IMR-90 (cell line): Measurements from ENCODE around the gene DYSF. TPM values are rescaled to one million over a fixed set of nuclear protein-coding genes. Genes with fewer than 3 reads are reported as not detected.

ENCODE experiments used
- ATAC-seq: fragments of 200-7000 bp; cut with Tn5 transposase; 2 replicates; pipeline ENCODE4 v1.9.1; 2020; ENCODE audit warnings: low read depth, mild to moderate bottlenecking, moderate library complexity
- BruUV-seq: library from RNA; stranded (reverse); fragments of 400-500 nt; replicated peaks from 2 replicates; lab custom pipeline; 2021; lab: Mats Ljungman, UMichigan
- CTCF ChIA-PET: fragments of 300-600 bp; formaldehyde crosslinking; extraction: SDS; loops from one replicate; lab custom pipeline; 2021; ENCODE audit warnings: antibody characterized with exemption; lab: Yijun Ruan, JAX
- POLR2A ChIA-PET: fragments of 300-600 bp; sonication (Branson Sonifier 250); formaldehyde crosslinking; loops from one replicate; lab custom pipeline; 2022; ENCODE audit warnings: antibody characterized with exemption; ENCODE audit not compliant: unreplicated experiment; lab: Charles Lee
- DNase-seq: peaks from one replicate; pipeline ENCODE4 v3.0.0; 2013
- H2AFZ ChIP-seq: replicated peaks from 2 replicates; pipeline ENCODE3; 2013; ENCODE audit warnings: low read length, mild to moderate bottlenecking; ENCODE audit not compliant: poor library complexity
- H2AK5ac ChIP-seq: 2 replicates; pipeline ENCODE4 v1.6.1; 2013; ENCODE audit warnings: low read depth, low read length, inconsistent platforms
- H2AK9ac ChIP-seq: replicated peaks from 2 replicates; pipeline ENCODE3; 2013; ENCODE audit warnings: mild to moderate bottlenecking, low read depth, low read length, moderate library complexity; ENCODE audit not compliant: poor library complexity
- H2BK120ac ChIP-seq: 2 replicates; pipeline ENCODE4 v1.6.1; 2013; ENCODE audit warnings: low read depth, low read length, inconsistent platforms
- H2BK15ac ChIP-seq: 3 replicates; pipeline ENCODE4 v1.6.1; 2013; ENCODE audit warnings: low read depth, low read length, inconsistent platforms
- H2BK20ac ChIP-seq: 2 replicates; pipeline ENCODE4 v1.6.1; 2013; ENCODE audit warnings: low read depth, mild to moderate bottlenecking, inconsistent platforms, low read length, moderate library complexity
- H2BK5ac ChIP-seq: 2 replicates; pipeline ENCODE4 v1.6.1; 2013; ENCODE audit warnings: mild to moderate bottlenecking, low read depth, low read length, inconsistent platforms; ENCODE audit not compliant: poor library complexity, severe bottlenecking
- H3K14ac ChIP-seq: replicated peaks from 2 replicates; pipeline ENCODE4 v1.6.1; 2013; ENCODE audit warnings: low read depth, low read length, inconsistent platforms
- H3K18ac ChIP-seq: 2 replicates; pipeline ENCODE4 v1.6.1; 2013; ENCODE audit warnings: low read depth, low read length, control low read depth
- H3K23ac ChIP-seq: 2 replicates; pipeline ENCODE4 v1.6.1; 2013; ENCODE audit warnings: low read depth, low read length, inconsistent platforms
- H3K27ac ChIP-seq: 2 replicates; pipeline ENCODE4 v1.5.1; 2013; ENCODE audit warnings: mild to moderate bottlenecking, control low read depth, low read length; ENCODE audit not compliant: insufficient read depth
- H3K27me3 ChIP-seq: 2 replicates; pipeline ENCODE4 v1.6.1; 2013; ENCODE audit warnings: low read length; ENCODE audit not compliant: control insufficient read depth, insufficient read depth
- H3K36me3 ChIP-seq: 2 replicates; pipeline ENCODE4 v1.6.1; 2013; ENCODE audit warnings: low read length, mixed read lengths; ENCODE audit not compliant: control insufficient read depth, insufficient read depth
- H3K4ac ChIP-seq: 2 replicates; pipeline ENCODE4 v1.6.1; 2013; ENCODE audit warnings: low read depth, low read length, inconsistent platforms
- H3K4me1 ChIP-seq: 2 replicates; pipeline ENCODE4 v1.6.1; 2013; ENCODE audit warnings: low read length, mixed read lengths; ENCODE audit not compliant: control insufficient read depth, insufficient read depth
- H3K4me2 ChIP-seq: 2 replicates; pipeline ENCODE4 v1.6.1; 2013; ENCODE audit warnings: low read depth, mild to moderate bottlenecking, control low read depth, low read length, moderate library complexity
- H3K4me3 ChIP-seq: 2 replicates; pipeline ENCODE4 v1.5.1; 2013; ENCODE audit warnings: low read depth, mild to moderate bottlenecking, control low read depth, low read length, moderate library complexity; ENCODE audit not compliant: insufficient read depth
- H3K56ac ChIP-seq: 2 replicates; pipeline ENCODE4 v1.6.1; 2013; ENCODE audit warnings: low read length, inconsistent platforms; ENCODE audit not compliant: insufficient read depth; ENCODE audit errors: extremely low read depth
- H3K79me1 ChIP-seq, 2 experiments: 2 replicates each; pipeline ENCODE4 v1.6.1; 2013; ENCODE audit warnings: low read length in 2 of 2, inconsistent platforms in 1 of 2, low read depth in 1 of 2
- H3K9ac ChIP-seq: 2 replicates; pipeline ENCODE4 v1.6.1; 2013; ENCODE audit warnings: low read depth, low read length, control low read depth
- H3K9me1 ChIP-seq: 2 replicates; pipeline ENCODE4 v1.6.1; 2013; ENCODE audit warnings: low read length, inconsistent platforms; ENCODE audit not compliant: insufficient read depth
- H3K9me3 ChIP-seq: 2 replicates; pipeline ENCODE4 v1.6.1; 2013; ENCODE audit warnings: low read length; ENCODE audit not compliant: control insufficient read depth, insufficient read depth
- H4K20me1 ChIP-seq: 2 replicates; pipeline ENCODE4 v1.6.1; 2013; ENCODE audit warnings: low read length, inconsistent platforms; ENCODE audit not compliant: insufficient read depth
- H4K5ac ChIP-seq: 2 replicates; pipeline ENCODE4 v1.6.1; 2013; ENCODE audit warnings: mild to moderate bottlenecking, low read depth, low read length, control low read depth
- H4K8ac ChIP-seq, 2 experiments: 2 replicates each; pipeline ENCODE4 v1.6.1; 2013; ENCODE audit warnings: low read depth in 2 of 2, low read length in 2 of 2, control low read depth in 1 of 2, inconsistent platforms in 1 of 2
- H4K91ac ChIP-seq: 2 replicates; pipeline ENCODE4 v1.6.1; 2013; ENCODE audit warnings: low read depth, low read length, inconsistent platforms; ENCODE audit not compliant: insufficient read depth
- BHLHE40 ChIP-seq: fragments of 150-350 bp; IDR thresholded peaks from 2 replicates; pipeline ENCODE4 v1.6.1; 2016; ENCODE audit warnings: mild to moderate bottlenecking, low read depth, low read length
- CEBPB ChIP-seq: IDR thresholded peaks from 2 replicates; pipeline ENCODE4 v1.6.1; 2012; ENCODE audit warnings: low read depth, low read length, improper control_type of control experiment
- ELK1 ChIP-seq: fragments of 150-350 bp; IDR thresholded peaks from 2 replicates; pipeline ENCODE4 v1.6.1; 2016; ENCODE audit warnings: low read depth, mild to moderate bottlenecking, low read length, moderate library complexity, borderline replicate concordance
- FOS ChIP-seq: fragments of 150-350 bp; IDR thresholded peaks from 2 replicates; pipeline ENCODE4 v1.6.1; 2016; ENCODE audit warnings: low read depth, low read length
- MAFK ChIP-seq: IDR thresholded peaks from 2 replicates; pipeline ENCODE4 v1.6.1; 2012; ENCODE audit warnings: low read depth, low read length, improper control_type of control experiment
- MXI1 ChIP-seq: IDR thresholded peaks from 2 replicates; pipeline ENCODE4 v1.6.1; 2012; ENCODE audit warnings: low read depth, mild to moderate bottlenecking, low read length, moderate library complexity, borderline replicate concordance
- NFE2L2 ChIP-seq: fragments of 150-350 bp; IDR thresholded peaks from 2 replicates; pipeline ENCODE4 v1.6.1; 2016; ENCODE audit warnings: low read depth, mild to moderate bottlenecking, low read length
- POLR2A ChIP-seq: IDR thresholded peaks from 2 replicates; pipeline ENCODE4 v1.6.1; 2012; ENCODE audit warnings: mild to moderate bottlenecking, low read depth, low read length
- RAD21 ChIP-seq: IDR thresholded peaks from 2 replicates; pipeline ENCODE4 v1.6.1; 2012; ENCODE audit warnings: low read length, improper control_type of control experiment
- RCOR1 ChIP-seq: IDR thresholded peaks from 2 replicates; pipeline ENCODE4 v1.6.1; 2012; ENCODE audit warnings: mild to moderate bottlenecking, low read length, improper control_type of control experiment; ENCODE audit not compliant: insufficient replicate concordance
- SMC3 ChIP-seq: fragments of 150-350 bp; IDR thresholded peaks from 2 replicates; pipeline ENCODE4 v1.6.1; 2016; ENCODE audit warnings: low read depth, mild to moderate bottlenecking, antibody characterized with exemption, low read length, moderate library complexity
- USF2 ChIP-seq: fragments of 150-350 bp; IDR thresholded peaks from 2 replicates; pipeline ENCODE4 v1.6.1; 2017; ENCODE audit warnings: mild to moderate bottlenecking, antibody characterized with exemption, low read length, low read depth
- WGBS, 2 experiments: methylation state at CpG; one replicate each; pipeline versions ENCODE4 v1.1.5 to v1.1.7; 2013; ENCODE audit warnings: missing lambda C conversion rate in 2 of 2; ENCODE audit not compliant: insufficient read length in 1 of 2; ENCODE audit errors: extremely low coverage in 2 of 2; 5-methylcytosine and 5-hydroxymethylcytosine counted together
- dilution Hi-C: fragments of 300-500 bp; cut with HindIII; formaldehyde crosslinking; loops from one replicate; pipeline ENCODE4 v1.14.3; 2018; ENCODE audit warnings: low sequenced_read_pairs; ENCODE audit not compliant: unreplicated experiment
- in situ Hi-C: fragments of 300-500 bp; cut with MboI; formaldehyde crosslinking; loops from 3 replicates; pipeline ENCODE4 v1.14.3; 2019; ENCODE audit warnings: low sequenced_read_pairs, inconsistent platforms, mixed read lengths
- intact Hi-C: fragments of 100-400 bp; cut with micrococcal nuclease; formaldehyde crosslinking; loops from 2 replicates; pipeline ENCODE4 v1.10.0; 2022
- polyA plus RNA-seq, 3 experiments: library from polyadenylated mRNA; depleted of rRNA; stranded (reverse); fragments of >200 nt; gene quantifications; 2 replicates each; pipeline ENCODE4 v1.2.3, GENCODE V29; 2012; ENCODE audit warnings: low replicate concordance in 1 of 3
- total RNA-seq: library from RNA; depleted of rRNA; stranded (reverse); fragments of >200 nt; gene quantifications from 2 replicates; pipeline ENCODE4 v1.2.3, GENCODE V29; 2012
- TF ChIP-seq, protein P1 (sequence below): conservative IDR thresholded peaks from 2 replicates; pipeline ENCODE4 v1.5.1; 2012; ENCODE audit warnings: mild to moderate bottlenecking, low read depth, low read length, improper control_type of control experiment

The DYSF gene
- total and polyA plus RNA-seq, 2 of the 4 experiments (the other 2 are of a cell fraction): 0.09 to 0.18 TPM

DNA sequence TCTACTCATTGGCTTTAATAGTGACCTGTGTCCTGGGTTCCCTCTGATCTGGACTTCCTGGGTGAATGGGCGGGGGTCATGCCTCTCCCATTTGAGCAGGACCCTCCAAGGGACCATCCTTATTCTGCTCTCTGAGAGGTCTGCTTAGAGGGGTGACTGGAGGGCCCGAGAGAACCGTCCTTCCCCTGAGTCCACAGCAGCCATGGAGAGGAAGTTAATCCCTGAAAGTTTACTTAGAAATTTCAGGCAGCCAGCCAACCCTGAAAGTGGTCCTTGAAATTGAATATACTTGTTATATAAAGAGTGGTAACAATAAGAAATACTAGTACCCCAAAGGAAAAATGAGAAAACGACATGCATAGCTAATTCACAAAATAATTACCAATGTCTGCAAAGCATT is 226.1 kb downstream of the DYSF start:
- no peak overlapping the region for H4K8ac ChIP-seq
- ATAC-seq: no peak
- H3K27me3 ChIP-seq: peaks cover 15% of the 10 kb centered on the region
- H2AFZ ChIP-seq: no peak overlapping the region
- no peak overlapping the region for H3K4ac ChIP-seq
- H3K18ac ChIP-seq: no peak overlapping the region
- no peak overlapping the region for H2BK5ac ChIP-seq
- H4K5ac ChIP-seq: no peak overlapping the region
- WGBS, 2 experiments: no CpG with 5 or more reads among the region's 4 CpGs
- no peak overlapping the region for H3K4me3 ChIP-seq
- intact Hi-C loops (no loop called here), dilution Hi-C loops (no loop called here), in situ Hi-C loops (no loop called here)
- no TSS peak for BruUV-seq
- H3K56ac ChIP-seq: no peak overlapping the region
- no peak for TF ChIP-seq FOS
- no peak for TF ChIP-seq SMC3
- TF ChIP-seq BHLHE40: no peak
- no peak for TF ChIP-seq POLR2A
- TF ChIP-seq ELK1: no peak
- no peak for TF ChIP-seq MXI1
- no peak for TF ChIP-seq MAFK
- TF ChIP-seq RAD21: no peak
- no peak for TF ChIP-seq RCOR1
- TF ChIP-seq, protein P1, sequence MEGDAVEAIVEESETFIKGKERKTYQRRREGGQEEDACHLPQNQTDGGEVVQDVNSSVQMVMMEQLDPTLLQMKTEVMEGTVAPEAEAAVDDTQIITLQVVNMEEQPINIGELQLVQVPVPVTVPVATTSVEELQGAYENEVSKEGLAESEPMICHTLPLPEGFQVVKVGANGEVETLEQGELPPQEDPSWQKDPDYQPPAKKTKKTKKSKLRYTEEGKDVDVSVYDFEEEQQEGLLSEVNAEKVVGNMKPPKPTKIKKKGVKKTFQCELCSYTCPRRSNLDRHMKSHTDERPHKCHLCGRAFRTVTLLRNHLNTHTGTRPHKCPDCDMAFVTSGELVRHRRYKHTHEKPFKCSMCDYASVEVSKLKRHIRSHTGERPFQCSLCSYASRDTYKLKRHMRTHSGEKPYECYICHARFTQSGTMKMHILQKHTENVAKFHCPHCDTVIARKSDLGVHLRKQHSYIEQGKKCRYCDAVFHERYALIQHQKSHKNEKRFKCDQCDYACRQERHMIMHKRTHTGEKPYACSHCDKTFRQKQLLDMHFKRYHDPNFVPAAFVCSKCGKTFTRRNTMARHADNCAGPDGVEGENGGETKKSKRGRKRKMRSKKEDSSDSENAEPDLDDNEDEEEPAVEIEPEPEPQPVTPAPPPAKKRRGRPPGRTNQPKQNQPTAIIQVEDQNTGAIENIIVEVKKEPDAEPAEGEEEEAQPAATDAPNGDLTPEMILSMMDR: no peak
- TF ChIP-seq CEBPB: no peak
- no peak for TF ChIP-seq USF2
- no peak for TF ChIP-seq NFE2L2
- no peak overlapping the region for H3K27ac ChIP-seq
- no peaks in the 10 kb centered on the region for H4K20me1 ChIP-seq
- H2AK5ac ChIP-seq: no peak overlapping the region
- no peak overlapping the region for H2AK9ac ChIP-seq
- H3K4me1 ChIP-seq: no peaks in the 10 kb centered on the region
- CTCF ChIA-PET: interaction anchor here (0.7 kb wide), 1 partner anchor 25 kb away, joined by 3 read pairs; no protein-coding TSS in a partner anchor
- no peaks in the 10 kb centered on the region for H3K36me3 ChIP-seq
- no peak overlapping the region for H2BK15ac ChIP-seq
- no peak overlapping the region for H3K9ac ChIP-seq
- no peaks in the 10 kb centered on the region for H3K79me1 ChIP-seq
- H3K14ac ChIP-seq: no peak overlapping the region
- H3K4me2 ChIP-seq: no peak overlapping the region
- no peak overlapping the region for H2BK120ac ChIP-seq
- H3K9me1 ChIP-seq: no peaks in the 10 kb centered on the region
- POLR2A ChIA-PET: no interaction called here
- DNase-seq: no peak
- no peak overlapping the region for H3K23ac ChIP-seq
- no peak overlapping the region for H4K91ac ChIP-seq
- H3K9me3 ChIP-seq: no peaks in the 10 kb centered on the region
- H2BK20ac ChIP-seq: no peak overlapping the region
